ENCODE measurements around the gene RYR2.

RYR2 gene

GRCh38 chr1:237457573-237457972 lies 415.6 kb downstream of the RYR2 start:
- DNase-seq (ENCODE audit: low read depth in 2 of 2): no peak

GRCh38 chr1:237467320-237467719 lies 425.3 kb downstream of the RYR2 start:
- no peak for DNase-seq (ENCODE audit: low read depth in 2 of 2)

GRCh38 chr1:237470712-237471338 lies 428.8 kb downstream of the RYR2 start:
- no peak for DNase-seq (ENCODE audit: low read depth in 2 of 2)

GRCh38 chr1:237471377-237471776 lies 429.4 kb downstream of the RYR2 start:
- no peak for DNase-seq (ENCODE audit: low read depth in 2 of 2)

- DNase-seq (ENCODE audit: low read depth in 2 of 2): no peak
Observed at GRCh38 chr1:237471956-237472355, 430.0 kb downstream of the RYR2 start.

GRCh38 chr1:237473854-237474253 lies 431.9 kb downstream of the RYR2 start:
- no peak for DNase-seq (ENCODE audit: low read depth in 2 of 2)

- no peak for DNase-seq (ENCODE audit: low read depth in 2 of 2)
Observed at GRCh38 chr1:237478082-237478481, 436.1 kb downstream of the RYR2 start.

- DNase-seq (ENCODE audit: low read depth in 2 of 2): no peak
Observed at GRCh38 chr1:237478842-237479241, 436.9 kb downstream of the RYR2 start.

GRCh38 chr1:237482777-237483176 lies 440.8 kb downstream of the RYR2 start:
- no peak for DNase-seq (ENCODE audit: low read depth in 2 of 2)

GRCh38 chr1:237492359-237492758 lies 450.4 kb downstream of the RYR2 start:
- DNase-seq (ENCODE audit: low read depth in 2 of 2): no peak

GRCh38 chr1:237500566-237500965 lies 458.6 kb downstream of the RYR2 start:
- DNase-seq (ENCODE audit: low read depth in 2 of 2): no peak

GRCh38 chr1:237503292-237503691 lies 461.3 kb downstream of the RYR2 start:
- DNase-seq (ENCODE audit: low read depth in 2 of 2): no peak

GRCh38 chr1:237507005-237507404 lies 465.0 kb downstream of the RYR2 start:
- no peak for DNase-seq (ENCODE audit: low read depth in 2 of 2)

- no peak for DNase-seq (ENCODE audit: low read depth in 2 of 2)
Observed at GRCh38 chr1:237509748-237510147, 467.8 kb downstream of the RYR2 start.

GRCh38 chr1:237525102-237525501 lies 483.1 kb downstream of the RYR2 start:
- DNase-seq (ENCODE audit: low read depth in 2 of 2): no peak

- no peak for DNase-seq (ENCODE audit: low read depth in 2 of 2)
Observed at GRCh38 chr1:237527761-237528160, 485.8 kb downstream of the RYR2 start.

GRCh38 chr1:237528545-237528944 lies 486.6 kb downstream of the RYR2 start:
- DNase-seq (ENCODE audit: low read depth in 2 of 2): no peak

- DNase-seq (ENCODE audit: low read depth in 2 of 2): no peak
Observed at GRCh38 chr1:237539055-237539454, 497.1 kb downstream of the RYR2 start.

GRCh38 chr1:237542525-237543418 lies 500.8 kb downstream of the RYR2 start:
- DNase-seq (ENCODE audit: low read depth in 2 of 2): no peak

GRCh38 chr1:237553078-237553477 lies 511.1 kb downstream of the RYR2 start:
- DNase-seq (ENCODE audit: low read depth in 2 of 2): no peak

- DNase-seq (ENCODE audit: low read depth in 2 of 2): no peak
Observed at GRCh38 chr1:237556911-237557310, 514.9 kb downstream of the RYR2 start.

GRCh38 chr1:237562242-237562823 lies 520.3 kb downstream of the RYR2 start:
- DNase-seq (ENCODE audit: low read depth in 2 of 2): no peak

- no peak for DNase-seq (ENCODE audit: low read depth in 2 of 2)
Observed at GRCh38 chr1:237565236-237565635, 523.3 kb downstream of the RYR2 start.
